GM21367 (cell line): Measurements from ENCODE around the gene SLC10A7.

Source experiments
- ATAC-seq: cut with Tn5 transposase; IDR thresholded peaks from one replicate; pipeline ENCODE4 v1.9.1; 2021; ENCODE audit not compliant: unreplicated experiment

The SLC10A7 gene

DNA sequence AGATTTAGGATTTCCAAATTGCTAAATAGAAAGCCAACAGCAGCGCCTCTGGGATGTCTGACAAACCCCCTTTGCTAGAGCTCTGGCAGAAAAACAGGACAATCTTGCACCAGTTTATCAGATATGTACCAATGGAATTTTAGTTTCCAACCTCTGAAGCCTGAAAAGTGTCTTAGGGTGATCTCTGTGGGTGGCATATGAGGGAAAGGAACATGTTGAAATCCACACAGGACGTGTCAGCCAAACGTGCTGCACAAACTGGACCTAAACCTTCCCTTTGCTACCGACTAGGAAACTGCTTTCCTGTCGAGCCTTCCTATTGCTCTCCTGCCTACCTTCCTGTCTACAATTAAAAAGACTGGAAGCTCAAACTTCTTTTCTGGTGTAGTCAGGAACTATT is 253.9 kb downstream of the SLC10A7 start:
- no peak for ATAC-seq

DNA sequence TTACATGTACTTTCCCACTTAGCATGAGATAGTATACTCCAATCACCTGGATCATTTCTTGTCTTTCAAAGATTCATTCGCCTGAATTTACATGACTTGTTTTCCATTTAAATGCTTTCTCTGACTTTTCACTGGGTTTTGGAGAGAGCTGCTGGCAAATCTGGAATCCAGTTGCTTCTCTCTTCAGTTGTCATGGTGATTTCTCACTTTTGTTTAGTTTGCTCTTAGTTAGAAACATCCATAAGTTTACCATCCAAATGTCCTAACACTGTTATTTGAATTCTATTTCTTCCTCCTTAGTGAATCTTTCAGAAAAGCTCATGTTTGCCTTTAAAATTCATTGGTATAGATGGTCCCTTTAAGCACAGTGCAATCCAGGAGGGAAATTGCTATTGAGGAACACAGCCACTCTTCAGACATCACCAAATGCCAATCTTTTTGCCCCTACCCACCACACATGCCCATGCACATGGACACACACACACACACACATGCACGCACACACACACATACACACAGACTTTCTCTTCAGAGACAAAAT is 255.7 kb downstream of the SLC10A7 start:
- ATAC-seq, result no peak

DNA sequence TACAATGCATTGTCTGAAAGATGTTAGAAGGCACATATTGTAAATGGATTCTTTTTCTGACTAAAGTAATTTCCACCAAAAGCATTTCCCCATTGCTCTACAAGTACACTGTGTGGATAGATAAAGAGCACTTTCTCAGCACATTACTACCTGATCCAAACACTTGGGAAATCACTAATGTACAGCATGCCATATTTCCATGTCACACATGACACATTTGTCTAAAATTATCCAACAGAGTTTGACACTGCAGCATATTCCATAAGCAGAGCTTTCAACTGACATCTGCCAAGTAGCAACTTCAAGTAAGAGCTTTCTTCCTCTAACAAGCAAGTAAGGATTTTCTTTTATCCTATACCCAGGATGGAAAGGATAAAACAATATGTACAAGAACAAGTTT is 257.9 kb downstream of the SLC10A7 start:
- ATAC-seq, result no peak

DNA sequence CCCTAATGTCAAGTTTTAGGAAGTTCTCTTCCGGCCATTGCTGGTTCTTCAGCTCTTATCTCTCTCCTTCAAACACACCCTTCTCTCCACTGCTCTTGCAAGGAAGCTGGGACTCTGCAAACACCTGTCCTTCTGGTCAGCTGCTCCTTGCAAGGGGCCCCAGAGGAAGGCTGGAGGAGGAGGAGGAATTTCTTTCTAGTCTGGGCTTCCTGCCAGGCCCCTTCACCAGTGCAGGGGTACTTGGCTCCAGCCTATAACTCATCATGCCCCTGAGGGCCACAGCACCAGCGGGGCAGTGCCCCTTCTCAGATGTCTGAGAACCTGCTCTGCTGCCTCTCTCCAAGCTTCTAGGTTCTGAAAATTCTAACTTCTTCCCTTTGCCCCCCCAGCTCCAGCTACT is 260.7 kb downstream of the SLC10A7 start:
- ATAC-seq, result no peak

DNA sequence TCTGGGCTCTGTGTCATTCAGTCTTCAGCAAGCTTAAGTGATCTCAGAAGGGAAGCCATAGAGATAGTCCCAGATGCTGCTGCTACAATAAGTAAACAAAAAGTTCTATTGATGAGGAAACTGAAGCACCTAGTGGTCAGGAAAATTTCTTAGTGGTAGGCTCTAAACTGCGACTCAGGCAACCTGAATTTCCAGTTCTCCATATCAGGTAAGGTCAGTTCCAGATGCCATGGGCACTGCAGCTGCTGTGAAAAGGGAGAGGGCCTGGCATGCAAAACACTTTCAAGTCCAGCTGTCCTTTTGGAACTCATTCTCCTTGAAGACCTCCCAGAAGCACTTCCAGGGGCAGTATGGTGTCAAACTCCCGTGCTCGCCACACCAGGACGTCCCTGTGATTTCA is 261.2 kb downstream of the SLC10A7 start:
- no peak for ATAC-seq

DNA sequence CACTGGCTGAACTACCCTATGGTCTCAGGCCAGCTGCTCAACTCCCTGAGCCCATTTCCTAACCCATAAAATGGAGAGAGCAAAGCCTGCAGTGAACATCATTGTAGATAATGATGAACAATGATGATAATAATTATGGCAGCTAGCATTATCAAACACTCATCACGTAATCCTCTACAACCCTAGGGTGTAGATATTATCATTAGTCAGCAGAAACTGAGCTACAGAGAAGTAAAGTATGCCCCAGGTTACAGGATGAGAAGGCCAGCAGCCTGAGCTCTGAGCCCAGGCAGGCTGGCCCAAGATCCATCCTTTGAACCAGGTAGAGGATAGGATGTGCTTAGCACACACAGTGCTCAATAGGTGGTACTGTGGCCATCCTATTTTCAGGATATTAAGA is 264.2 kb downstream of the SLC10A7 start:
- ATAC-seq, result no peak

DNA sequence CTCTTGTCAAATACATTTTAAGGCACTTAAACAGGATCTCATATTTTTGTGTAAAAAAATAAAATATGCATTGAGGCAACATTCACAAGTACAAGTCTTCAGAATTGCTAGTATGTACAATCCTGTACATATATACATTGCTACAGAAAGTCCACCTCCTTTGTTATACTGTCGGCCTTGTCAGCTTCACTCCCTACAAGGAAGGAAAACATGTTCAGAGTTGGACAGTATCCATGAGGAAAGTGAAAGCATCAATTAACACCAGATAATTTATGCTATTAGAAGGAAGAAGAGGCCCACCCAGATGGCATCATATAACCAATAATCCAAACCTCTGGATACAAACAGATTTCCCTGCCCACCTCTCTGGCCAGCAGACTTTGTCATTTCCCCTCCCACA is 265.4 kb downstream of the SLC10A7 start:
- no peak for ATAC-seq

DNA sequence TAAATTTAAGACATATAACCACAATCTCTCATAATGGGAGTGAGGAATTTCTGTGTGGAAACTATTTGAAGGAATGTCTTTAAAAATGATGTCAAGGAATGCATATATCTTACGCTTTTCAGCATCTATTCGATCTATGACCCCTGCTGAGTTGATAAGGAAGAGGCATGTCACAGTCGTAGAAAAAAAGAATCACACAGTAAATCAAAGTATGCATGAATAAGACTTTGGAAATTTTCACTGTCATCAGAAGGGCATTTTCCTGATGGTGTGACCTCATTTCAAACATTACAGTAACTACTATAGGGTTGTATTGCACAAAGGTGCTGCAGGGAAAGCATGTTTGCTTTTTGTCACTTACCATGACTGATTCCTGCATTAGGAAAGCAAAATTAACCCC is 265.9 kb downstream of the SLC10A7 start:
- ATAC-seq, result no peak

DNA sequence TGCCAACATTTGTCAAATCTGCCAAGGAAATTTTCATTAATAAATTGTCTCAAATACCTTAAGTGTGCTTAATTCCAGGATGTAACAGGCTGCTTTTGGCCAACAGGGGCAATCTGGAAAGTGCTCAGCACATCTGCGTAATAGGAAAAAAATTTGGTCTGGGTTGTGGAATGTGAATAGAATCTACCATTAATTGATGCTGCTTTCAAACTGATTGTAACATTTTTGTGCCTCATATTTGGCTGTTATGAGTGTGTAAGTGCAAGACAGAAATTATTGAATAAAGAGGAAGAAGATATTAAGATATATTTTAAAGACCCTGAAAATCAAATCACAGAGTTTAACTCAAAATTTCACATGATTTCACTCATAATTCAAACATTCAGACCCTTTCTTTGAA is 266.3 kb downstream of the SLC10A7 start:
- no peak for ATAC-seq

DNA sequence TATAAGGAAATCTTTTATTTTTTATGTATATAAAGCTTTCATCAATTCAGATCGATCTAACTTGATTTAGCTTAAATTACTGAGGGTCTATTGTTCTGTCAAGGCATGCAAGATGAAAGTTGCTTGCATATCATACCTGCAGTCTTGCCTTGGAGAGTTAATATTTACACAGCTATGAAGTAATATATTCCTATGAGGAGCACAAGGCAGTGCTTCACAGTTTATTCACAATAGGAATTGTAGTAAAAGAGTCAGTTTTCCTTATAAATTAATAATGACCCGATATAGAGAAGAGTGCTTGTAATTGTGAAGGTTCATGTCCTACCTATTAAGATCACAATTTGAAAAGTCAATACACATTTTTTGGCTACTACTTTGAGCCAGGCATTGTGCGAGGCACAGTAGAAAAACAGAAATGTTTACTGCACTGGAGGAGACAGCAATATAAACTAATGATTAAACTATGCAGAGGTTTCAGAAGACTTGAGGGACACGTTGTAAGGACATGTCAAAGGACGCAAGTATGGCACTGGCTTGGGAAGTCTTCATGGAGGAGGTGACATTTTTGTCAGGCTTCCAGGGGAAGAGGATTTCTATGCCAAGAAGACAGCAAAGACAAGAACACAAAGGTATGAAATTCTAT is 268.6 kb downstream of the SLC10A7 start:
- no peak for ATAC-seq

DNA sequence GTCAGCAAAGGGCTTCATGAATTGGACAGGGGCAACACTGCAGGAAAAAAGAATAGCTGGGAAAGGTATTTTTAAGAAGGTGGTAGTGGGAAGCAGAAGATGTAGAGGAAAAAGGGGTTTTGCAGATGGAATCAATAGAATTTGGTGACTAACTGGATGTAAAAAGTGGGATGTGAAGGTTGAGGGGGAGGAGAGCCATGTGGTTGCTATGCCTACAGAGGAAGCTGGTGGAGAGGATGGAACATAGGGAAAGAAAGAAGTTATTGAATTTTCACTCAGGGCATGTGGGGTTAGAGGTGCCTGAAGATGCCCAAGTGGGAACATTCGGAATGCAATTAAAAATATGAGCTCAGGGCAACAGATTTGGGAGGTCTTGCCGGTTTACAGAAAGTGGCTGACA is 274.4 kb downstream of the SLC10A7 start:
- no peak for ATAC-seq

DNA sequence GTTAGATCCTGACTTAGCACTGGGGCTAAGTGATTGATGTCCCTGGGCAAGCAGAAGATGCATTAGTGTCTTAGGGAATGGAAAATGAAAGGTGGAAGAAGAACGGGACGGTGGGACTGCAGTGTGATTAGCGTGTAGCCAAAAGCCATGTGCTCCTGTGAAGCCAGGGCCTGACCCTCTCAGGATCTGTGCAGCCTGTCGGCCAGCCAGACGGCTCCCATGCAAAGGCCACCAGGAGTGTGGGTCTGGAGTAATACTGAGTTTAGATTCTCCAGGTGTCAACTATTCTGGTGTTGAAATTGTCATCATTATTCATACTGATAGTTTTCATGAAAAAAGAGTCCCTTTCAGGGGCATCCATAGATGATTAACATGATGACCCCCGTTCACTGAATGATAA is 275.4 kb downstream of the SLC10A7 start:
- ATAC-seq, result no peak

DNA sequence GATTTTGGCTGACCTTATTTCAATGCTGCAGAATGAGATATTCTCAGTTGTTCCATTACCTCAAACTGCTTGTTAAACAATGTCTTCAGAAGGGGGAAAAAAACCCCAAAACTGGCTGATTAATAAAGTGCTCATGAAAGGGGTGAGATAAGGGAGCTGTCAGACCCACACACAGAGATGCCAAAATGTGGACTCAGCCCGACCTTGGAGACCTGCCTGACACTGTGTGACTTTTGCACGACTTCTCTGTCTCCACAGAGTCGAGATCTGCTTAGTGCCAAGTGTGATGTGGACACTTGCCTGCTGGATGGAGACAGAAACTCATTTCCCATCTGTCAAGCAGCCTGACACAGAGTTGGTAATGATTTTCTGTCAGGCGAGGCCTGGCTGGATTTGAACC is 275.9 kb downstream of the SLC10A7 start:
- no peak for ATAC-seq

DNA sequence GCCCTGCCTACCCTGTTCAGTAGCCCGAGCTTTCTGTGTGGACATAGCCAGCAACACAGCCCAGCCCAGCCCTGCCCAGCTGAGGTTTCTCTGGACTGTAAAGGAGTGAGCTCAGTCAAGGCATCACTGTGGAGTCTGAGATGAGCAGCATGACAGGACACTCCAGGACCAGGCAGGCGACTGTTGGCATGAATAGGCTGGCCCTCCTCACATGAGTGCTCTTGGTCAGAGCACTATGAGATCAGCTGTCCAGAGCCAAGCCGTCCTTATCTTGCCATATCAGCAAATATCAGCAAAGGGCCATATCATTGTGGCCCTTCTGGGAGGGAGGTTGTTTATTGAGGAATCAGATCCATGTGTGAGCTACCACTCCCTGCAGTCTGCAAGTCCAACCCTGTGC is 276.5 kb downstream of the SLC10A7 start:
- no peak for ATAC-seq

DNA sequence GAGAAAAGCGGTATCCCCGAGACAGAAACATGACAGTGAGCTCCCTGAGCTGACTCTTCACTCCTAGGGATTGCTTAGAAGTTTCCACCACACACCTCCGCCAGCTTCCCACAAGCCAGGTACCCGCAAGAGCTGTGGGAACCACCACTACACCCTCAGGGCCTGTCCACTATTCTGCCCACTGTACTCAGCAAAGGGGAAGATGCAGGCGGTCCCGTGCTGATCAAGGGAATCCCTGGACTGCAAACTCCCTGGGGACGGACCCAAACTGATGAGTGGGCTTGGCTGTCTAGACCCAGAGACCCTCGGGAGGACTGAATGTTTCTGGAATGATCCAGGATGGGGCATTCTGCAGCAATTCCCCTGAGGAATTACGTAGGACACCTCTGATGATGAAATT is 277.2 kb downstream of the SLC10A7 start:
- no peak for ATAC-seq

DNA sequence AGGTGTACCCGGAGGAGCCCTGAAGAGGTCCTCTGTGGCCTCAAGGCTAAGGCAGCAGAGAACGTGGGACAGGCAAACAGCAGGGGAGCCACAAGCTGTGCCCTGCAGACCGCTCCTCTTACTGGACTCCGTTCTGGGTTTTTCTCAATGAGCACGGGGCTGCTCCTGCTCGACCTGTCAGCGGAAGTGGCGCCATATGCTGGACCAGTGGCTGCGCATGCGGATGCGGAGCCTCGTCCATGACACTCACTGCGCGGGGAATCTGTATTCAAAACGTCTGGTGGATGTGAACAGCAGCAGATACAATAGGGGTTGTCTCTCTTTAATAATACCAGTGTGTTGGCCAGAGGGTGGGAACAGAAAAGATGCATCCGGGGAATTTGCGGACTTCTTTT is 277.9 kb downstream of the SLC10A7 start:
- no peak for ATAC-seq

DNA sequence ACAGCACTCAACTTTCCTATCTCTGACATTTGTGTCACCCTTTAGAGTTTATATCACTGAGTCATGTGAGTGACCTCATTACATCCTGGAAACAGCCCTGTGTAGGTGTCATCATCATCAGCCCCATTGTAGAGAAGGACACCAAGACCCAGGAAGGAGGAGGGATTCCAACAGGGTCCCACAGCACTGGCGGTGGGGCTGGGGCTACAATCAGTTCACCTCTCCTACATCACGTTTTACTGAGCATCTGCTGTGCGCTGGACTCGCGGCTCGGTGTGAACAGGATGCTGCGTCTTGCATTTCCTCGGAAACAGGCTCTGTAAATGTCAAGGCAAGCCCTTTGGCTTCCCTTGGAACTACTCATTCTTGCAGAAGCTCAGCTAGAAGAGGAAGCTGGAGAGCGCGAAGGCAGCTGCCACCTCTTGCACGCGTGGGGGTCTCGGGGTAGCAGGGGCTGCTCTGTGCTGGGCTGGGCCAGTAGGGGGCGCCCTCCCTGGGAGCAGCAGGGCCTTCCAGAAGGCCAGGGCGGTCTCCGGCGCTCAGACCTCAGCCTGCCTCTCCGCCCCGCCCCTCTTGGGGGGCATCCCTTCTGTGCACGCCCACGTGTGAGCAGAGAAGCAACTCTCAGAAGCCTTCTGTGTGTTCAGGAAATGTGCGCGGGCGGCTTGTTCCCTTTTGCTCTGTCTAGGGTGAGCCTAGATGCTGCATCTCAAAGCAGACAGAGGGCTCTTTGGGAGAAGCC is 278.4 kb downstream of the SLC10A7 start:
- peak; percentile 75 for ATAC-seq

DNA sequence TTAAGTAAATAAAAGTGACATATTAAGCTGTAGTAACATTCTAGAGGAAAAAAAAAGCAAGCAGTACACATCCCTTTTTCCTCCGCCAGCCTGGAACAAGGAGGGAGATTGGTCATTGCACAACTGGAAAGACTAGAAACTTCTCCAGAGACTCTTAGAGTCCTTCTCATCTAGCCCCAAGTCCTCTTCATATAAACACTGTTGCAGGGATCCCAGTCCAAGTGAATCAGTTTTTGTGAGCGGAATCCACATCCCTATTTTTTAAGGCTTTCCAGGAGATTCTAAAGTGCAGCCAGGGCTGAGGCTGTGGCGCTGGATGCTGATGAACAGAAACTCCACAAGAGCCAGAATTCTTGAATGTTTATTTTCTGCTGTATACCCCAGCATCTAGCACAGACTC is 283.6 kb downstream of the SLC10A7 start:
- ATAC-seq, result no peak

DNA sequence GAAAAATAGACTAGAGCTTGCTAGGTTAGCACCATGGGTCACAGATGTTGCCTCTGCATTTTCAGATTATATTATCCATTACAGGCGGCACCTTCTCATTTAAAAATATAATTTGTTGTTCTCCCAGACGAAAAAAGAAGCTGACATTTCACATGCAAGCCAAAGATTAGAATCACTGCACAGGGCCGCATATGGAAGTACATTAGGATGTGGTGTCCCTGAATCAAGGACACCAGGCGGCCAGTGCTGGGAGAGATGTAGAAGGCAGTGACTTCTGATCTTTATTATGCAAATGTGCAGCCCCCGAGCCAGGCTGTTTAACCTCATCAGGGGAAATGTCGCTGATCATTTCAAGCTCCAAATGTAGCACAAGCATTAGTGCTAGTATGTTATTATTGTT is 284.6 kb downstream of the SLC10A7 start:
- no peak for ATAC-seq

DNA sequence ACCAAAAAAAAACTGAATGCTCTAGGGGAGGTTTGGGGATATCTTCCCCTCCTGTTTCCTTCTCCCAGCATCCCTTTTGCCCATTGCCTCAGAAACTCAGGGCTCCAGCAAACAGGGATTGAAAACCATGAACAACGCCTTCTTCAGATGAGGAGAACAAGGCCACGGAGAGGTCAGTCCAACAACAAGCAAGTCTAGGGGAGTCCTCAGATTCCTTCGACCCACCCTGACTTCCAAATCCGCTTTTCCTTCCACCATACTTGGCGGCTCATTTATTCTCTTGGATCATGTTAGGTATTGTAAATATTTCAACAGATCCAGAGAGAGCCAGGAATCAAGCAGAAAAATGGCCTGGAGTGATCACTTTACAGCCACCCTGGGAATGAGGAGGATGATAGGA is 285.5 kb downstream of the SLC10A7 start:
- no peak for ATAC-seq

DNA sequence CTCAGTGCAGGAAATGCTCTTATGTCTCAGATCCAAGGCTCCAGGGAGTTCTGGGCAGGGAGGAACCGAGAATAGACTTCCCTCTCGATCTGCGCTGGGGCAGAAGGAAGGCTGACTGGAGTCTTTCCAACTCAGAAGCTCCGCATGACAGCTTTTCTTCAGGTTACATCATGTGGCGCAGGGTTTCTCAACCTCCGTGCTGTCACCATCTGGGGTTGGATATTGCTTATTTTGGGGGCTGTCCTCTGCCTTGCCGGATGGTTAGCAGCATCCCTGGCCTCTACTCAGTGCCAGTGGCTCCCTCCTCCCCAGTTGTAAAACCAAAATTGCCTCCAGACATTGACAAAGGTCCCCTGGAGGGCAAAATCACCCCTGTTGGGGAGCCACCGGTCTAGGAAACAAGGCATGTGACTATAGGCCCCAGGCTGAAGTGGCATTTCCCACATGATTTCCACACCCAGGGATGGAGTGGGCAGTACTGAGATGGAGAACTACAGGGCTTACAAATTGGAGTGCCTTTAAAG is 286.0 kb downstream of the SLC10A7 start:
- ATAC-seq, result no peak

DNA sequence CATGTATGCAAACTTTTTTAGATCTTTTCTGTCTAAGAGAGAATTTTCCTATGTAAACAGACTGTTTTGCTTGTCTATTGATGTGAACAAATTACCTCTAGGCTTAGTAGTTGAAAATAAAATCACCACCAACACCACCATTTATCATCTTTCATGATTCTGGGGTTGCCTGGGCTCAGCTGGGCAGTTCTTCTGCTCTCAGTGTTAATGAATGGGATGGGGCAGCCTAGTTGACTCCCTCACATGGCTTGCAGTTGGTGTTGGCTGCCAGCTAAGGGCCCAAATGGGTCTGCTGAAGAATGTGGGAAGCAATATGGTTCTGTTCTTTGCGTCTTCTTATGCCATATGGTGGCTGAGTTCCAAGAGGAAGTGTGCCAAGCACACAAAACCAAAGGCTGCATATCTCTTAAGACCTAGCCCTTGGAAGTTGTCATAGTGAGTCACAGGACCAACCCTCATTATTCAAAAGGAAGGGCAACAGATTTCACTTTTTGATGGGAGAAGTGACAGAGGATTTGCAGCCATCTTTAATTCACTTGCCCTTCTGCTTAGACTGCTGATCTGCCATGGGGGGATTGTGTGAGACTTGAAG is 289.5 kb downstream of the SLC10A7 start:
- no peak for ATAC-seq
